Spinal cord (tissue), 10 donors: ENCODE data around the gene IGF2BP3. TPM values are rescaled to one million over a fixed set of nuclear protein-coding genes. Genes with fewer than 3 reads are reported as not detected.

Experiments
- DNase-seq, 6 donors: peaks; one replicate each; pipeline versions ENCODE4 v3.0.0 to v3.0.0-alpha.2; 2013 to 2015; ENCODE audit warnings: low spot score in 6 of 6, low read depth in 4 of 6
- H3K27ac ChIP-seq: one replicate; pipeline ENCODE4 v1.5.1; 2013; ENCODE audit warnings: low read depth, low read length, control low read depth
- H3K27me3 ChIP-seq: one replicate; pipeline ENCODE4 v1.6.1; 2013; ENCODE audit warnings: low read length; ENCODE audit not compliant: control insufficient read depth, insufficient read depth
- H3K36me3 ChIP-seq: one replicate; pipeline ENCODE4 v1.6.1; 2013; ENCODE audit warnings: low read length; ENCODE audit not compliant: control insufficient read depth, insufficient read depth
- H3K4me1 ChIP-seq: one replicate; pipeline ENCODE4 v1.6.1; 2013; ENCODE audit warnings: low read length; ENCODE audit not compliant: control insufficient read depth, insufficient read depth
- H3K4me3 ChIP-seq: one replicate; pipeline ENCODE4 v1.5.1; 2013; ENCODE audit warnings: low read depth, low read length, control low read depth
- H3K9me3 ChIP-seq: one replicate; pipeline ENCODE4 v1.6.1; 2013; ENCODE audit warnings: low read length; ENCODE audit not compliant: control insufficient read depth, insufficient read depth
- WGBS: methylation state at CpG from one replicate; pipeline ENCODE4 v1.1.5; 2013; ENCODE audit warnings: missing lambda C conversion rate; ENCODE audit not compliant: insufficient coverage; 5-methylcytosine and 5-hydroxymethylcytosine counted together
- polyA plus RNA-seq, 2 donors: library from polyadenylated mRNA; unstranded; fragments of 120-200 nt; gene quantifications; one replicate each; pipeline ENCODE4 v1.2.1, GENCODE V29; 2013; ENCODE audit not compliant: insufficient read length in 2 of 2
- small RNA-seq: library from RNA; depleted of rRNA; stranded (forward); fragments of <200 nt; gene quantifications from one replicate; pipeline ENCODE3, GENCODE V24; 2014; ENCODE audit warnings: low replicate concordance
- total RNA-seq, 2 donors: library from RNA; depleted of rRNA in 1 of 2; stranded (reverse); fragments of 120-200 nt in 1 of 2; fragments of >200 nt in 1 of 2; gene quantifications; one replicate each; pipeline versions ENCODE4 v1.2.3 to v1.2.4, GENCODE V29; 2013 to 2014
- donor health status: healthy.

IGF2BP3 gene
- total and polyA plus RNA-seq, 4 donors: 18.8 to 37.3 (median 25.5) TPM

- Histone ChIP-seq H3K4me3 (no peak overlapping the region), H3K9me3 (no peaks in the 10 kb centered on the region), H3K36me3 (no peaks in the 10 kb centered on the region), H3K27ac (no peak overlapping the region), H3K4me1 (no peaks in the 10 kb centered on the region), H3K27me3 (no peaks in the 10 kb centered on the region)
- 67% methylated on average over 1 of the region's 2 CpGs for WGBS
- no peak for DNase-seq
Measured at GRCh38 chr7:23267357-23267756, 202.9 kb downstream of the IGF2BP3 start.

GRCh38 chr7:23266918-23267317 is 203.4 kb downstream of the IGF2BP3 start:
- H3K4me1 ChIP-seq: no peaks in the 10 kb centered on the region
- H3K36me3 ChIP-seq: no peaks in the 10 kb centered on the region
- no peak overlapping the region for H3K4me3 ChIP-seq
- H3K9me3 ChIP-seq: no peaks in the 10 kb centered on the region
- WGBS: no CpG with 5 or more reads among the region's 2 CpGs
- H3K27ac ChIP-seq: no peak overlapping the region
- no peaks in the 10 kb centered on the region for H3K27me3 ChIP-seq
- DNase-seq: no peak

GRCh38 chr7:23264916-23265458 is 205.3 kb downstream of the IGF2BP3 start:
- WGBS: 80% methylated on average over 5 of the region's 7 CpGs
- H3K9me3 ChIP-seq: no peaks in the 10 kb centered on the region
- no peak for DNase-seq
- H3K27me3 ChIP-seq: no peaks in the 10 kb centered on the region
- H3K36me3 ChIP-seq: no peaks in the 10 kb centered on the region
- no peak overlapping the region for H3K27ac ChIP-seq
- no peak overlapping the region for H3K4me3 ChIP-seq
- no peaks in the 10 kb centered on the region for H3K4me1 ChIP-seq

- Histone ChIP-seq H3K27me3 (no peaks in the 10 kb centered on the region), H3K4me3 (no peak overlapping the region), H3K9me3 (no peaks in the 10 kb centered on the region), H3K4me1 (no peaks in the 10 kb centered on the region), H3K36me3 (no peaks in the 10 kb centered on the region), H3K27ac (no peak overlapping the region)
- peak in 5 of 6 donors; percentile 8 to 73 (median 35) for DNase-seq
- 10% methylated on average over 1 of the region's 7 CpGs for WGBS
Measured at GRCh38 chr7:23261843-23262452, 208.3 kb downstream of the IGF2BP3 start.

- Histone ChIP-seq H3K9me3 (no peaks in the 10 kb centered on the region), H3K27ac (no peak overlapping the region), H3K36me3 (no peaks in the 10 kb centered on the region), H3K4me1 (no peaks in the 10 kb centered on the region), H3K4me3 (no peak overlapping the region), H3K27me3 (no peaks in the 10 kb centered on the region)
- WGBS: 80% methylated on average over 4 of the region's 10 CpGs
- DNase-seq: no peak
Measured at GRCh38 chr7:23260371-23260770, 209.9 kb downstream of the IGF2BP3 start.

Small RNA genes lying within 50 kb of the gene (small RNA-seq; reads per million reads assigned to genes)
- gene AC079780.1 (0.12 reads per million), gene RF00019 (not detected), gene RNU7-143P (not detected), gene SNORD65C (0.26 reads per million, percentile 20 among the genes with 10 or more reads in this experiment)

Other genes with a start within 250 kb of the IGF2BP3 start
- 10 to 100 TPM; 42.5 to 47.6 TPM for gene GPNMB, start 223.7 kb downstream of the IGF2BP3 start, total RNA-seq
- gene GPNMB, start 223.7 kb downstream of the IGF2BP3 start, polyA plus RNA-seq: 10 to 100 TPM in 1 of 2 donors, 1 to 10 TPM in 1; 4.4 to 10.7 TPM
- 10 to 100 TPM; 43.3 to 61.1 TPM for gene MALSU1, start 171.2 kb downstream of the IGF2BP3 start, total RNA-seq
- gene MALSU1, start 171.2 kb downstream of the IGF2BP3 start, polyA plus RNA-seq: 10 to 100 TPM; 53.9 to 56.7 TPM
- 10 to 100 TPM; 54.6 to 66.7 TPM for gene TRA2A, start 61.5 kb upstream of the IGF2BP3 start, total RNA-seq
- 100 to 1,000 TPM; 174 to 205 TPM for gene TRA2A, start 61.5 kb upstream of the IGF2BP3 start, polyA plus RNA-seq
- gene CCDC126, start 126.9 kb upstream of the IGF2BP3 start, total RNA-seq: 10 to 100 TPM; 21.9 to 33.9 TPM
- 10 to 100 TPM; 10.7 to 14.5 TPM for gene CCDC126, start 126.9 kb upstream of the IGF2BP3 start, polyA plus RNA-seq
- gene FAM221A, start 209.7 kb upstream of the IGF2BP3 start, total RNA-seq: 10 to 100 TPM; 12.1 to 21.6 TPM
- 10 to 100 TPM; 19.9 to 20.6 TPM for gene FAM221A, start 209.7 kb upstream of the IGF2BP3 start, polyA plus RNA-seq
- 1 to 10 TPM in 1 of 2 donors, under 1 TPM in 1; 0.83 to 2.0 TPM for gene STK31, start 239.7 kb upstream of the IGF2BP3 start, total RNA-seq
- under 1 TPM; 0.73 to 0.93 TPM for gene STK31, start 239.7 kb upstream of the IGF2BP3 start, polyA plus RNA-seq